IMR-90 (cell line): ENCODE measurements around the gene CATSPERB. TPM values are rescaled to one million over a fixed set of nuclear protein-coding genes. Genes with fewer than 3 reads are reported as not detected.

Experiments used
- ATAC-seq: fragments of 200-7000 bp; cut with Tn5 transposase; 2 replicates; pipeline ENCODE4 v1.9.1; 2020; ENCODE audit warnings: low read depth, mild to moderate bottlenecking, moderate library complexity
- BruUV-seq: library from RNA; stranded (reverse); fragments of 400-500 nt; replicated peaks from 2 replicates; lab custom pipeline; 2021; lab: Mats Ljungman, UMichigan
- CTCF ChIA-PET: fragments of 300-600 bp; formaldehyde crosslinking; extraction: SDS; loops from one replicate; lab custom pipeline; 2021; ENCODE audit warnings: antibody characterized with exemption; lab: Yijun Ruan, JAX
- POLR2A ChIA-PET: fragments of 300-600 bp; sonication (Branson Sonifier 250); formaldehyde crosslinking; loops from one replicate; lab custom pipeline; 2022; ENCODE audit warnings: antibody characterized with exemption; ENCODE audit not compliant: unreplicated experiment; lab: Charles Lee
- DNase-seq: peaks from one replicate; pipeline ENCODE4 v3.0.0; 2013
- H2AFZ ChIP-seq: replicated peaks from 2 replicates; pipeline ENCODE3; 2013; ENCODE audit warnings: low read length, mild to moderate bottlenecking; ENCODE audit not compliant: poor library complexity
- H2AK5ac ChIP-seq: 2 replicates; pipeline ENCODE4 v1.6.1; 2013; ENCODE audit warnings: low read depth, low read length, inconsistent platforms
- H2AK9ac ChIP-seq: replicated peaks from 2 replicates; pipeline ENCODE3; 2013; ENCODE audit warnings: mild to moderate bottlenecking, low read depth, low read length, moderate library complexity; ENCODE audit not compliant: poor library complexity
- H2BK120ac ChIP-seq: 2 replicates; pipeline ENCODE4 v1.6.1; 2013; ENCODE audit warnings: low read depth, low read length, inconsistent platforms
- H2BK15ac ChIP-seq: 3 replicates; pipeline ENCODE4 v1.6.1; 2013; ENCODE audit warnings: low read depth, low read length, inconsistent platforms
- H2BK20ac ChIP-seq: 2 replicates; pipeline ENCODE4 v1.6.1; 2013; ENCODE audit warnings: low read depth, mild to moderate bottlenecking, inconsistent platforms, low read length, moderate library complexity
- H2BK5ac ChIP-seq: 2 replicates; pipeline ENCODE4 v1.6.1; 2013; ENCODE audit warnings: mild to moderate bottlenecking, low read depth, low read length, inconsistent platforms; ENCODE audit not compliant: poor library complexity, severe bottlenecking
- H3K14ac ChIP-seq: replicated peaks from 2 replicates; pipeline ENCODE4 v1.6.1; 2013; ENCODE audit warnings: low read depth, low read length, inconsistent platforms
- H3K18ac ChIP-seq: 2 replicates; pipeline ENCODE4 v1.6.1; 2013; ENCODE audit warnings: low read depth, low read length, control low read depth
- H3K23ac ChIP-seq: 2 replicates; pipeline ENCODE4 v1.6.1; 2013; ENCODE audit warnings: low read depth, low read length, inconsistent platforms
- H3K27ac ChIP-seq: 2 replicates; pipeline ENCODE4 v1.5.1; 2013; ENCODE audit warnings: mild to moderate bottlenecking, control low read depth, low read length; ENCODE audit not compliant: insufficient read depth
- H3K27me3 ChIP-seq: 2 replicates; pipeline ENCODE4 v1.6.1; 2013; ENCODE audit warnings: low read length; ENCODE audit not compliant: control insufficient read depth, insufficient read depth
- H3K36me3 ChIP-seq: 2 replicates; pipeline ENCODE4 v1.6.1; 2013; ENCODE audit warnings: low read length, mixed read lengths; ENCODE audit not compliant: control insufficient read depth, insufficient read depth
- H3K4ac ChIP-seq: 2 replicates; pipeline ENCODE4 v1.6.1; 2013; ENCODE audit warnings: low read depth, low read length, inconsistent platforms
- H3K4me1 ChIP-seq: 2 replicates; pipeline ENCODE4 v1.6.1; 2013; ENCODE audit warnings: low read length, mixed read lengths; ENCODE audit not compliant: control insufficient read depth, insufficient read depth
- H3K4me2 ChIP-seq: 2 replicates; pipeline ENCODE4 v1.6.1; 2013; ENCODE audit warnings: low read depth, mild to moderate bottlenecking, control low read depth, low read length, moderate library complexity
- H3K4me3 ChIP-seq: 2 replicates; pipeline ENCODE4 v1.5.1; 2013; ENCODE audit warnings: low read depth, mild to moderate bottlenecking, control low read depth, low read length, moderate library complexity; ENCODE audit not compliant: insufficient read depth
- H3K56ac ChIP-seq: 2 replicates; pipeline ENCODE4 v1.6.1; 2013; ENCODE audit warnings: low read length, inconsistent platforms; ENCODE audit not compliant: insufficient read depth; ENCODE audit errors: extremely low read depth
- H3K79me1 ChIP-seq, 2 experiments: 2 replicates each; pipeline ENCODE4 v1.6.1; 2013; ENCODE audit warnings: low read length in 2 of 2, inconsistent platforms in 1 of 2, low read depth in 1 of 2
- H3K9ac ChIP-seq: 2 replicates; pipeline ENCODE4 v1.6.1; 2013; ENCODE audit warnings: low read depth, low read length, control low read depth
- H3K9me1 ChIP-seq: 2 replicates; pipeline ENCODE4 v1.6.1; 2013; ENCODE audit warnings: low read length, inconsistent platforms; ENCODE audit not compliant: insufficient read depth
- H3K9me3 ChIP-seq: 2 replicates; pipeline ENCODE4 v1.6.1; 2013; ENCODE audit warnings: low read length; ENCODE audit not compliant: control insufficient read depth, insufficient read depth
- H4K20me1 ChIP-seq: 2 replicates; pipeline ENCODE4 v1.6.1; 2013; ENCODE audit warnings: low read length, inconsistent platforms; ENCODE audit not compliant: insufficient read depth
- H4K5ac ChIP-seq: 2 replicates; pipeline ENCODE4 v1.6.1; 2013; ENCODE audit warnings: mild to moderate bottlenecking, low read depth, low read length, control low read depth
- H4K8ac ChIP-seq, 2 experiments: 2 replicates each; pipeline ENCODE4 v1.6.1; 2013; ENCODE audit warnings: low read depth in 2 of 2, low read length in 2 of 2, control low read depth in 1 of 2, inconsistent platforms in 1 of 2
- H4K91ac ChIP-seq: 2 replicates; pipeline ENCODE4 v1.6.1; 2013; ENCODE audit warnings: low read depth, low read length, inconsistent platforms; ENCODE audit not compliant: insufficient read depth
- BHLHE40 ChIP-seq: fragments of 150-350 bp; IDR thresholded peaks from 2 replicates; pipeline ENCODE4 v1.6.1; 2016; ENCODE audit warnings: mild to moderate bottlenecking, low read depth, low read length
- CEBPB ChIP-seq: IDR thresholded peaks from 2 replicates; pipeline ENCODE4 v1.6.1; 2012; ENCODE audit warnings: low read depth, low read length, improper control_type of control experiment
- CHD1 ChIP-seq: IDR thresholded peaks from 2 replicates; pipeline ENCODE4 v1.6.1; 2012; ENCODE audit warnings: low read depth, low read length, improper control_type of control experiment
- CTCF ChIP-seq: conservative IDR thresholded peaks from 2 replicates; pipeline ENCODE4 v1.5.1; 2012; ENCODE audit warnings: mild to moderate bottlenecking, low read depth, low read length, improper control_type of control experiment
- FOS ChIP-seq: fragments of 150-350 bp; IDR thresholded peaks from 2 replicates; pipeline ENCODE4 v1.6.1; 2016; ENCODE audit warnings: low read depth, low read length
- MAFK ChIP-seq: IDR thresholded peaks from 2 replicates; pipeline ENCODE4 v1.6.1; 2012; ENCODE audit warnings: low read depth, low read length, improper control_type of control experiment
- MAZ ChIP-seq: IDR thresholded peaks from 2 replicates; pipeline ENCODE4 v1.6.1; 2012; ENCODE audit warnings: low read depth, mild to moderate bottlenecking, low read length, improper control_type of control experiment, moderate library complexity, borderline replicate concordance
- MXI1 ChIP-seq: IDR thresholded peaks from 2 replicates; pipeline ENCODE4 v1.6.1; 2012; ENCODE audit warnings: low read depth, mild to moderate bottlenecking, low read length, moderate library complexity, borderline replicate concordance
- NFE2L2 ChIP-seq: fragments of 150-350 bp; IDR thresholded peaks from 2 replicates; pipeline ENCODE4 v1.6.1; 2016; ENCODE audit warnings: low read depth, mild to moderate bottlenecking, low read length
- POLR2A ChIP-seq: IDR thresholded peaks from 2 replicates; pipeline ENCODE4 v1.6.1; 2012; ENCODE audit warnings: mild to moderate bottlenecking, low read depth, low read length
- RAD21 ChIP-seq: IDR thresholded peaks from 2 replicates; pipeline ENCODE4 v1.6.1; 2012; ENCODE audit warnings: low read length, improper control_type of control experiment
- RCOR1 ChIP-seq: IDR thresholded peaks from 2 replicates; pipeline ENCODE4 v1.6.1; 2012; ENCODE audit warnings: mild to moderate bottlenecking, low read length, improper control_type of control experiment; ENCODE audit not compliant: insufficient replicate concordance
- RFX5 ChIP-seq: IDR thresholded peaks from 2 replicates; pipeline ENCODE4 v1.8.0; 2012; ENCODE audit warnings: low read depth, mild to moderate bottlenecking, low read length, moderate library complexity
- SMC3 ChIP-seq: fragments of 150-350 bp; IDR thresholded peaks from 2 replicates; pipeline ENCODE4 v1.6.1; 2016; ENCODE audit warnings: low read depth, mild to moderate bottlenecking, antibody characterized with exemption, low read length, moderate library complexity
- USF2 ChIP-seq: fragments of 150-350 bp; IDR thresholded peaks from 2 replicates; pipeline ENCODE4 v1.6.1; 2017; ENCODE audit warnings: mild to moderate bottlenecking, antibody characterized with exemption, low read length, low read depth
- WGBS, 2 experiments: methylation state at CpG; one replicate each; pipeline versions ENCODE4 v1.1.5 to v1.1.7; 2013; ENCODE audit warnings: missing lambda C conversion rate in 2 of 2; ENCODE audit not compliant: insufficient read length in 1 of 2; ENCODE audit errors: extremely low coverage in 2 of 2; 5-methylcytosine and 5-hydroxymethylcytosine counted together
- dilution Hi-C: fragments of 300-500 bp; cut with HindIII; formaldehyde crosslinking; loops from one replicate; pipeline ENCODE4 v1.14.3; 2018; ENCODE audit warnings: low sequenced_read_pairs; ENCODE audit not compliant: unreplicated experiment
- in situ Hi-C: fragments of 300-500 bp; cut with MboI; formaldehyde crosslinking; loops from 3 replicates; pipeline ENCODE4 v1.14.3; 2019; ENCODE audit warnings: low sequenced_read_pairs, inconsistent platforms, mixed read lengths
- intact Hi-C: fragments of 100-400 bp; cut with micrococcal nuclease; formaldehyde crosslinking; loops from 2 replicates; pipeline ENCODE4 v1.10.0; 2022
- polyA plus RNA-seq, 3 experiments: library from polyadenylated mRNA; depleted of rRNA; stranded (reverse); fragments of >200 nt; gene quantifications; 2 replicates each; pipeline ENCODE4 v1.2.3, GENCODE V29; 2012; ENCODE audit warnings: low replicate concordance in 1 of 3
- total RNA-seq: library from RNA; depleted of rRNA; stranded (reverse); fragments of >200 nt; gene quantifications from 2 replicates; pipeline ENCODE4 v1.2.3, GENCODE V29; 2012
- TF ChIP-seq, protein P1 (sequence below): fragments of 150-350 bp; IDR thresholded peaks from 2 replicates; pipeline ENCODE4 v1.6.1; 2016; ENCODE audit warnings: low read depth, mild to moderate bottlenecking, low read length, moderate library complexity, borderline replicate concordance

CATSPERB gene
- total and polyA plus RNA-seq, 2 of the 4 experiments (the other 2 are of a cell fraction) = not detected

GRCh38 chr14:91692075-91692474 is 39.8 kb downstream of the CATSPERB start:
- Histone ChIP-seq H4K20me1 (no peaks in the 10 kb centered on the region), H3K79me1 (no peaks in the 10 kb centered on the region), H3K9ac (no peak overlapping the region), H4K8ac (no peak overlapping the region), H3K4ac (no peak overlapping the region), H2AK9ac (no peak overlapping the region), H3K27ac (no peak overlapping the region), H2AFZ (no peak overlapping the region), H2BK5ac (no peak overlapping the region), H3K4me1 (no peaks in the 10 kb centered on the region), H3K9me3 (no peaks in the 10 kb centered on the region), H3K4me3 (no peak overlapping the region), H3K9me1 (no peaks in the 10 kb centered on the region), H4K91ac (no peak overlapping the region), H3K36me3 (no peaks in the 10 kb centered on the region), H3K18ac (no peak overlapping the region), H2AK5ac (no peak overlapping the region), H3K27me3 (no peaks in the 10 kb centered on the region), H3K56ac (no peak overlapping the region), H2BK120ac (no peak overlapping the region), H3K14ac (no peak overlapping the region), H4K5ac (no peak overlapping the region), H3K23ac (no peak overlapping the region), H2BK20ac (no peak overlapping the region), H2BK15ac (no peak overlapping the region), H3K4me2 (no peak overlapping the region)
- ATAC-seq = no peak
- no peak for DNase-seq
- ChIA-PET CTCF (no interaction called here), POLR2A (no interaction called here)
- TF ChIP-seq, protein P1, sequence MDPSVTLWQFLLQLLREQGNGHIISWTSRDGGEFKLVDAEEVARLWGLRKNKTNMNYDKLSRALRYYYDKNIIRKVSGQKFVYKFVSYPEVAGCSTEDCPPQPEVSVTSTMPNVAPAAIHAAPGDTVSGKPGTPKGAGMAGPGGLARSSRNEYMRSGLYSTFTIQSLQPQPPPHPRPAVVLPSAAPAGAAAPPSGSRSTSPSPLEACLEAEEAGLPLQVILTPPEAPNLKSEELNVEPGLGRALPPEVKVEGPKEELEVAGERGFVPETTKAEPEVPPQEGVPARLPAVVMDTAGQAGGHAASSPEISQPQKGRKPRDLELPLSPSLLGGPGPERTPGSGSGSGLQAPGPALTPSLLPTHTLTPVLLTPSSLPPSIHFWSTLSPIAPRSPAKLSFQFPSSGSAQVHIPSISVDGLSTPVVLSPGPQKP = no peak
- TF ChIP-seq MAZ (no peak), CHD1 (no peak), CTCF (no peak), USF2 (no peak), FOS (no peak), CEBPB (no peak), SMC3 (no peak), MXI1 (no peak), RAD21 (no peak), POLR2A (no peak), NFE2L2 (no peak), RFX5 (no peak), BHLHE40 (no peak), MAFK (no peak), RCOR1 (no peak)
- in situ Hi-C loops (no loop called here), dilution Hi-C loops (no loop called here), intact Hi-C loops (no loop called here)
- BruUV-seq = no TSS peak
- no CpG with 5 or more reads among the region's 7 CpGs for WGBS, 2 experiments
